ENCODE results near the gene DSC1.

Gene DSC1

DNA sequence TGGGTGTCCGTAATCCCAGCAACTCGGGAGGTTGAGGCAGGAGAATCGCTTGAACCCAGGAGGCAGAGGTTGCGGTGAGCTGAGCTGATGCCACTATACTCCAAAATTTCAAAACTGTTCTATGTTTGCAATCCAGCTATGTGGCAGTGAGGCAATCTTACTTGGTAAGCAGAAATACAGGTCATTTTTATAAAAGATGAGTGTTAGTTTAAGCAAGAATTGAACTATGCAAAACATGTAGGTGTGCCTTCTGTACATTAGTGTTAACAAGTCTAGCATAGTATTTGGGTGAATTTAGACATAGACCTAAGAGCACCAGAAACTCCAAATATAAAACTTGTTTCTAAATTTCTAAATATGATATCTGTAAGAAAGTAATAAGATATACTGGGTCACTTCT is 7.2 kb downstream of the DSC1 start:
- TF ChIP-seq, protein P1, sequence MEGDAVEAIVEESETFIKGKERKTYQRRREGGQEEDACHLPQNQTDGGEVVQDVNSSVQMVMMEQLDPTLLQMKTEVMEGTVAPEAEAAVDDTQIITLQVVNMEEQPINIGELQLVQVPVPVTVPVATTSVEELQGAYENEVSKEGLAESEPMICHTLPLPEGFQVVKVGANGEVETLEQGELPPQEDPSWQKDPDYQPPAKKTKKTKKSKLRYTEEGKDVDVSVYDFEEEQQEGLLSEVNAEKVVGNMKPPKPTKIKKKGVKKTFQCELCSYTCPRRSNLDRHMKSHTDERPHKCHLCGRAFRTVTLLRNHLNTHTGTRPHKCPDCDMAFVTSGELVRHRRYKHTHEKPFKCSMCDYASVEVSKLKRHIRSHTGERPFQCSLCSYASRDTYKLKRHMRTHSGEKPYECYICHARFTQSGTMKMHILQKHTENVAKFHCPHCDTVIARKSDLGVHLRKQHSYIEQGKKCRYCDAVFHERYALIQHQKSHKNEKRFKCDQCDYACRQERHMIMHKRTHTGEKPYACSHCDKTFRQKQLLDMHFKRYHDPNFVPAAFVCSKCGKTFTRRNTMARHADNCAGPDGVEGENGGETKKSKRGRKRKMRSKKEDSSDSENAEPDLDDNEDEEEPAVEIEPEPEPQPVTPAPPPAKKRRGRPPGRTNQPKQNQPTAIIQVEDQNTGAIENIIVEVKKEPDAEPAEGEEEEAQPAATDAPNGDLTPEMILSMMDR (IDR thresholded peaks at IDR 0.05; ENCODE audit: borderline replicate concordance, insufficient read depth, low read depth, low read length), result no peak
- H3K4me3 ChIP-seq (ENCODE audit: low read depth, low read length), result no peak overlapping the region

- no peak overlapping the region for H3K4me3 ChIP-seq (ENCODE audit: low read depth, low read length)
- TF ChIP-seq, protein P1 (IDR thresholded peaks at IDR 0.05; ENCODE audit: borderline replicate concordance, insufficient read depth, low read depth, low read length), result no peak
Observed at GRCh38 chr18:31154181-31154580, 8.5 kb downstream of the DSC1 start.

- H3K4me3 ChIP-seq (ENCODE audit: low read depth, low read length), result no peak overlapping the region
- TF ChIP-seq, protein P1 (IDR thresholded peaks at IDR 0.05; ENCODE audit: borderline replicate concordance, insufficient read depth, low read depth, low read length), result no peak
Observed at GRCh38 chr18:31149351-31149750, 13.3 kb downstream of the DSC1 start.

GRCh38 chr18:31148600-31148999 is 14.1 kb downstream of the DSC1 start:
- no peak overlapping the region for H3K4me3 ChIP-seq (ENCODE audit: low read depth, low read length)
- TF ChIP-seq, protein P1 (IDR thresholded peaks at IDR 0.05; ENCODE audit: borderline replicate concordance, insufficient read depth, low read depth, low read length), result no peak

DNA sequence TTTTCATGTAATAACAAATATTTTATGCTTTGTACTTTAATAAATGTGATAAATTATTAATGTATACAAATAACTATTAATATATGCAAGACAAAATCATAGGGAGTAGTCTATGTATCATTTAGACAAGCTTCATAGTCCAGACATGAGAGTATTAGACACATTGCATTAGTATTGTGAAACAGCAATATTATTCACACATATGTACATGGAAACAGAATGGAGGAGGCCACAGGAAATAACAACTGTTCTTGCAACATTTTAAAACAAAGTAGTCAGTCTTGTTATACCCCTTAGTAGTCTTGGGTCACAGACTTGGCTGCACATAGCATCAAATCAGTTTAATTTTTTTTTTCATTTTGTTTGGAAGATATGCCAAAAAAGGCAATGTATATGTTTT is 15.8 kb downstream of the DSC1 start:
- H3K4me3 ChIP-seq (ENCODE audit: low read depth, low read length), result no peak overlapping the region
- TF ChIP-seq, protein P1 (IDR thresholded peaks at IDR 0.05; ENCODE audit: borderline replicate concordance, insufficient read depth, low read depth, low read length), result no peak

GRCh38 chr18:31143025-31143424 is 19.6 kb downstream of the DSC1 start:
- TF ChIP-seq, protein P1 (IDR thresholded peaks at IDR 0.05; ENCODE audit: borderline replicate concordance, insufficient read depth, low read depth, low read length), result no peak

DNA sequence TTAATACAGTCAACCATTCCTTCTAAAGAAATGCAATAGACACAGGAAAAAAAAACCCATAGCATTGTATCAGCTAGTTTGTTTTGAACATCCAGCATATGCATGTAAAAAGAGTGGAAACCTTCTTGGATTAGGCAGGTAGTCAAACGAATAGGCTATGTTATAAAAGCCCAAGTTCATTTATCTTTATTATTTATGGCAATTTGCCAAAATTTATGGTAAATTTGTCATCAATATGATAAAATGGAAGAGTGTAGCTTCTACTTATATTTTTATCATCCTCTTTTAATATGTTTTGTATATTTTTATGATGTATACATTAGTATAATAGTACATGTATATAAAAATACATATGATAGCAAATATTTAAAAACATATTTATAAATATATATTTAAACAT is 23.9 kb downstream of the DSC1 start:
- TF ChIP-seq, protein P1 (IDR thresholded peaks at IDR 0.05; ENCODE audit: borderline replicate concordance, insufficient read depth, low read depth, low read length), result no peak
- no peak overlapping the region for H3K4me3 ChIP-seq (ENCODE audit: low read depth, low read length)

More at GRCh38 chr18:31143025-31143424, 19.6 kb downstream of the DSC1 start:
- H3K4me3 ChIP-seq (ENCODE audit: low read depth, low read length), result no peak overlapping the region

Data from GM12875 (cell line).